RWPE1 (cell line): ENCODE data around the gene FBXW7.

Experiments
- CTCF ChIA-PET: fragments of 350-600 bp; sonication (Branson Sonifier 250); formaldehyde crosslinking; extraction: SDS; loops from one replicate; lab custom pipeline; 2021; lab: Yijun Ruan, JAX
- POLR2A ChIA-PET: fragments of 400-600 bp; formaldehyde crosslinking; extraction: SDS; loops from one replicate; lab custom pipeline; 2020; ENCODE audit warnings: antibody characterized with exemption; ENCODE audit not compliant: low non-redundant PET; lab: Yijun Ruan, JAX
- DNase-seq: peaks from one replicate; pipeline ENCODE4 v3.0.0; 2012; ENCODE audit warnings: low spot score
- H3K27ac ChIP-seq: fragments of 450-650 bp; 2 replicates; pipeline ENCODE4 v1.5.1; 2017
- TF ChIP-seq, protein P1 (sequence below): fragments of 450-650 bp; conservative IDR thresholded peaks from 2 replicates; pipeline ENCODE4 v1.5.1; 2017; ENCODE audit warnings: low read depth, mild to moderate bottlenecking

Gene FBXW7

DNA sequence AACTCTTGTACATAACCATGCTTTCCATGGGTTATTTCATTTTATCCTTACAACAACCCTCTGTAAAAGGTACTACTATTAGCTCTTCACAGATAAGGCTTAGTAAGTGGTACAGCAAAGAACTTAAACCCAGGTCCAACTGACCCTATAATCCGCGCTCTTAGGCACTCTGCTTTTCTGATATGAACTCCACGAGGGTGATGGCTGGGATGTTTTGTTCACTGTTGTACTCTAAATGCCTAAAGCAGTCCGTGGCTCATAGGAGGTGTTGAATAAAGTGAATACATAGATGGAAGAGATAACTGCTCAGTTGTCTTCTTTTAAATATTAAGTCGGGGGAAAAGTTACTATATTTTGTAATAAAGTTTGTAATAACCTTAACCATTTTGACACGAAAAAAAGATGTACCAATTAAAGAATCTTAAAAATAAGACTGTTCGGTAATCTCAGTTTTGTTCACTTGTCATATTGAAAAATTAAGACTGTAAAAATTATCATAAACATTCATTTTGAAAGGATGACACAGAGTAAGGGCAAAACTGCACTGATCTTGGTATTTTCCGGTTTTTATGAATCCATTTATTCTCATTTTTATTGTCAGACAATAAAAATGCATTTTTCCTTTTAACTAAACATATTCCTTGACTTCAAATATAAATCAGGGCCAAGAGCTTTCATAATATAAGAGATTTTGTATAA is 166.5 kb downstream of the FBXW7 start:
- CTCF ChIA-PET, result interaction anchor here (0.5 to 0.8 kb wide), 4 partner anchors 130 to 1065 kb away, joined by 3 to 5 read pairs (median 4); no protein-coding TSS in a partner anchor
- DNase-seq, result no peak
- POLR2A ChIA-PET, result no interaction called here
- TF ChIP-seq, protein P1, sequence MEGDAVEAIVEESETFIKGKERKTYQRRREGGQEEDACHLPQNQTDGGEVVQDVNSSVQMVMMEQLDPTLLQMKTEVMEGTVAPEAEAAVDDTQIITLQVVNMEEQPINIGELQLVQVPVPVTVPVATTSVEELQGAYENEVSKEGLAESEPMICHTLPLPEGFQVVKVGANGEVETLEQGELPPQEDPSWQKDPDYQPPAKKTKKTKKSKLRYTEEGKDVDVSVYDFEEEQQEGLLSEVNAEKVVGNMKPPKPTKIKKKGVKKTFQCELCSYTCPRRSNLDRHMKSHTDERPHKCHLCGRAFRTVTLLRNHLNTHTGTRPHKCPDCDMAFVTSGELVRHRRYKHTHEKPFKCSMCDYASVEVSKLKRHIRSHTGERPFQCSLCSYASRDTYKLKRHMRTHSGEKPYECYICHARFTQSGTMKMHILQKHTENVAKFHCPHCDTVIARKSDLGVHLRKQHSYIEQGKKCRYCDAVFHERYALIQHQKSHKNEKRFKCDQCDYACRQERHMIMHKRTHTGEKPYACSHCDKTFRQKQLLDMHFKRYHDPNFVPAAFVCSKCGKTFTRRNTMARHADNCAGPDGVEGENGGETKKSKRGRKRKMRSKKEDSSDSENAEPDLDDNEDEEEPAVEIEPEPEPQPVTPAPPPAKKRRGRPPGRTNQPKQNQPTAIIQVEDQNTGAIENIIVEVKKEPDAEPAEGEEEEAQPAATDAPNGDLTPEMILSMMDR, result no peak
- no peak overlapping the region for H3K27ac ChIP-seq

DNA sequence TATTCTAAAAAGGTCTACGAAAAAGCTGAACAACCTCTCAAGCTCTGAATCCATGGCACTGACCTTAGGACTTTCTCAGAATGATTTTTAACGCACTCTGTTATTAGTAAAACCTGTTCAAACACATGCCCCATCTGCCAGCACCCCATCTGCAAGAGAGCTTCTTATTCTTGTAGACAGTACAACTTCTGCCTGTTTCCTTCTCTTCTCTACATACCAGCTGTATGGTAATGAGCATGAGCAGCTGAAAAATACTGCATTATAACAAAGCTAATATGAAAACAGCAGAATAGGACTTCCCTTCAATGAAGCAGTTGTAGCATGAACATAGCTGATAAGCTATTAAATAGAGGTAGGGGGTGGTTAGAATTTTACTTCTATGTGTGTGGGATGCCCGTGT is 167.9 kb downstream of the FBXW7 start:
- CTCF ChIA-PET, result no interaction called here
- no peak for DNase-seq
- H3K27ac ChIP-seq, result no peak overlapping the region
- TF ChIP-seq, protein P1, result no peak
- POLR2A ChIA-PET, result no interaction called here

DNA sequence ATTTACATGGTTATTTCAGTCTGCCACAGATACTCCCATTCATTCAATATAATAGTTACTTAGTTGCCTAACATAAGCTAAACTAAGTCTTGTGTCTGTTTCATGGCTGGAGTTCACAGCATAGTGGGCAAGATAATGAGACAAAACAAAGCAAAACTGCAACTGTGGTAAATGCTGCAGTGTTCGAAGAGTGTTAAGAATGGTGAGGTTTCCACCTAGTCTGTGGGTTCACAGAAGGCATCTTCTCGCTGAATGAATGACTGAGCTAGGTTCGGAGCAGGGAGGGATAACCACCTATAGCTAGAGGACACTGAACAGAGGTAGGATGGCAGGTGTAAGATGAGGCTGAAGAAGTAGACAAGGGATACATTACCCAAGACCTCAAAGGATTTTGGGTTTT is 171.0 kb downstream of the FBXW7 start:
- H3K27ac ChIP-seq, result no peak overlapping the region
- ChIA-PET POLR2A (no interaction called here), CTCF (no interaction called here)
- DNase-seq, result no peak
- TF ChIP-seq, protein P1, result no peak

DNA sequence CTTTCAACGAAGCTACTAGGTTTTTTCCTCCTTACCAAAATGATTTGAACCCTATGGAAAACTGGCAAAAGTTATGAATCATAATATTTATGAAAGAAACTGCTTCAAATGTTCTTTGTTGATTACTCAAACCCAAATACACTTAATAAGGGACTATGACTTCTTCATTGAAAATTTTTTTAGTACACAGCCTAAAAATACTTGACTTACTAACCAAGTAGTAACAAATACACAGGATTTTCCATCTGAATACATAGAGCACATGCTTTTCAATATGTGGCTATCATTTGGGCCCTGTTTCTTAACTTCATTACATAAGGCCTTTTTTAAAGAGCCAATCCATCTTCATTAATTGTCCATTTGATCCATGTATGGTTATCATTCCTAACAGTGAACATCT is 171.5 kb downstream of the FBXW7 start:
- ChIA-PET CTCF (no interaction called here), POLR2A (no interaction called here)
- TF ChIP-seq, protein P1, result no peak
- no peak for DNase-seq
- no peak overlapping the region for H3K27ac ChIP-seq

DNA sequence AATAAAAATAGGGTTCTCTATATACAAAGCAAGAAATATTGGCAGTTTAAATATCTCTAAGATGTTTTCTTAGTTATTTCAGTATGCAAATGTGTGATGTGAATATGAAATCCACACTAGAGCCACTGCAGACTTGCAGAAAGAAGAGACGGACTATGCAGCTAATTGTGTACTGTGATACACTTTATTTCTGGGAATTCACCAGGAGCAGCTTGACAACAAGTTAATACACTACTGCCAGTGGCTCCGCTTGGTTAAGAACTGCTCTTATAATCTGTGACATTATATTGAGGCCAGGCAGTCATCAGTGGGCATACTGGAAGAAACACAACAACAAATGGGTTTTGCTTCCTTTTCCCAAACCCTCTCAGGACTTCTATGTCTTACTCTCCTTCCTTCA is 172.0 kb downstream of the FBXW7 start:
- ChIA-PET POLR2A (no interaction called here), CTCF (no interaction called here)
- TF ChIP-seq, protein P1, result no peak
- no peak overlapping the region for H3K27ac ChIP-seq
- DNase-seq, result no peak

DNA sequence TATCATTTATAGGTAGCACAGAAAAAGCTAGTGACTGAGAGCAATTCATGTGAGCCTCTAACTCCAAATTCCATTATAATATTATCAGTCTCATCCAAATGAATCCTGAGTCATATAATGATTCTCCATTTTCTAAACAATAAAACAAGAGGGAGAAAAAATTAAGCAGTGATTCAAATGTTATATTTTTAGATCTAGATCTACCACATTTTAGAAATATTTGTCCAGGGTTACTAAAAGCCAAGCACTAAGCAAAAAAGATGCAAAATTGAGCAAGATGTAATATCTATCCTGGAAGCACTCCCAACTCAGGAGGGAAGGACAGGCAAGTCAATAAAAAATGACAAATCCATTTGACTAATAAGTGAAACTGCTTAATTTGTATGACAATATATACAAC is 172.8 kb downstream of the FBXW7 start:
- no peak overlapping the region for H3K27ac ChIP-seq
- CTCF ChIA-PET, result no interaction called here
- POLR2A ChIA-PET, result no interaction called here
- DNase-seq, result no peak
- TF ChIP-seq, protein P1, result no peak
